HEK293 (cell line): Measurements from ENCODE around the gene ACTA2.

Experiments used
- CTCF ChIP-seq: fragments of 450-650 bp; formaldehyde crosslinking; IDR thresholded peaks from 2 replicates; pipeline ENCODE4 v1.5.1; 2016; ENCODE audit warnings: missing biosample characterization, missing genetic modification characterization
- HOXA7 ChIP-seq: sonication (generic); formaldehyde crosslinking; IDR thresholded peaks from 2 replicates; pipeline ENCODE4 v1.8.1; 2022; ENCODE audit warnings: missing genetic modification reagents, borderline replicate concordance
- REST ChIP-seq: fragments of 450-650 bp; formaldehyde crosslinking; IDR thresholded peaks from 2 replicates; pipeline ENCODE4 v1.5.1; 2016; ENCODE audit warnings: missing biosample characterization, missing genetic modification characterization
- TCF7L2 ChIP-seq: IDR thresholded peaks from 2 replicates; pipeline ENCODE4 v1.6.1; 2011; ENCODE audit warnings: low read depth, mild to moderate bottlenecking, inconsistent platforms, low read length, moderate library complexity, borderline replicate concordance
- TRIM28 ChIP-seq: IDR thresholded peaks from 2 replicates; pipeline ENCODE4 v1.6.1; 2011; ENCODE audit warnings: low read length, control low read depth, borderline replicate concordance
- ZNF18 ChIP-seq: fragments of 450-650 bp; formaldehyde crosslinking; IDR thresholded peaks from 2 replicates; pipeline ENCODE4 v1.5.1; 2016; ENCODE audit warnings: missing biosample characterization, missing genetic modification characterization
- ZNF274 ChIP-seq, 2 experiments: fragments of 200-500 bp in 1 of 2; fragments of 450-650 bp in 1 of 2; sonication (Bioruptor generic) in 1 of 2; formaldehyde crosslinking in 1 of 2; IDR thresholded peaks; 2 replicates each; pipeline versions ENCODE4 v1.5.1 to v1.6.1; 2014 to 2016; ENCODE audit warnings: borderline replicate concordance in 1 of 2, inconsistent platforms in 1 of 2, low read length in 1 of 2, missing biosample characterization in 1 of 2, missing genetic modification characterization in 1 of 2
- ZNF791 ChIP-seq: fragments of 450-650 bp; formaldehyde crosslinking; IDR thresholded peaks from 2 replicates; pipeline ENCODE4 v1.5.1; 2016; ENCODE audit warnings: missing biosample characterization, missing genetic modification characterization
- ZNF830 ChIP-seq: fragments of 450-650 bp; IDR thresholded peaks from 2 replicates; pipeline ENCODE4 v1.5.0; 2018; ENCODE audit warnings: missing biosample characterization, missing genetic modification characterization, low read depth, mild to moderate bottlenecking, moderate library complexity

- no peak for TF ChIP-seq ZNF18 (tag by site-specific recombination)
- no peak for TF ChIP-seq ZNF791 (tag by site-specific recombination)
- no peak for TF ChIP-seq CTCF (tag by site-specific recombination)
- no peak for TF ChIP-seq REST (tag by site-specific recombination)
- TF ChIP-seq TCF7L2, result no peak
- TF ChIP-seq HOXA7, result no peak
- no peak for TF ChIP-seq ZNF830
- TF ChIP-seq ZNF274 (IDR thresholded peaks at IDR 0.05; ENCODE audit: low read length), result no peak
- no peak for TF ChIP-seq ZNF274 (tag by site-specific recombination; IDR thresholded peaks at IDR 0.05; ENCODE audit: borderline replicate concordance)
- no peak for TF ChIP-seq TRIM28
Measured at GRCh38 chr10:88982366-88982765, 29.8 kb upstream of the ACTA2 start.
